ENCODE data around the gene SERPINB10.

- TF ChIP-seq, protein P1, sequence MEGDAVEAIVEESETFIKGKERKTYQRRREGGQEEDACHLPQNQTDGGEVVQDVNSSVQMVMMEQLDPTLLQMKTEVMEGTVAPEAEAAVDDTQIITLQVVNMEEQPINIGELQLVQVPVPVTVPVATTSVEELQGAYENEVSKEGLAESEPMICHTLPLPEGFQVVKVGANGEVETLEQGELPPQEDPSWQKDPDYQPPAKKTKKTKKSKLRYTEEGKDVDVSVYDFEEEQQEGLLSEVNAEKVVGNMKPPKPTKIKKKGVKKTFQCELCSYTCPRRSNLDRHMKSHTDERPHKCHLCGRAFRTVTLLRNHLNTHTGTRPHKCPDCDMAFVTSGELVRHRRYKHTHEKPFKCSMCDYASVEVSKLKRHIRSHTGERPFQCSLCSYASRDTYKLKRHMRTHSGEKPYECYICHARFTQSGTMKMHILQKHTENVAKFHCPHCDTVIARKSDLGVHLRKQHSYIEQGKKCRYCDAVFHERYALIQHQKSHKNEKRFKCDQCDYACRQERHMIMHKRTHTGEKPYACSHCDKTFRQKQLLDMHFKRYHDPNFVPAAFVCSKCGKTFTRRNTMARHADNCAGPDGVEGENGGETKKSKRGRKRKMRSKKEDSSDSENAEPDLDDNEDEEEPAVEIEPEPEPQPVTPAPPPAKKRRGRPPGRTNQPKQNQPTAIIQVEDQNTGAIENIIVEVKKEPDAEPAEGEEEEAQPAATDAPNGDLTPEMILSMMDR (conservative IDR thresholded peaks at IDR 0.05), result no peak
- TF ChIP-seq EZH2 (IDR thresholded peaks at IDR 0.05; ENCODE audit: low read depth), result no peak
Measured at GRCh38 chr18:63878343-63878742, 29.4 kb upstream of the SERPINB10 start.
